T-helper 1 cell treated with Interleukin-12 subunit alpha and Interleukin-12 subunit beta and Interleukin-4 antibody, amounts not matched to agents 30 ng/mL and 1 ng/mL, for 36 hours (primary cell): ENCODE data around the gene AFTPH. TPM values are rescaled to one million over a fixed set of nuclear protein-coding genes. Genes with fewer than 3 reads are reported as not detected.

Experiments used
- intact Hi-C: fragments of 100-400 bp; cut with micrococcal nuclease; formaldehyde crosslinking; loops from one replicate; pipeline ENCODE4 v1.15.1; 2024
- total RNA-seq: library from RNA; stranded (reverse); gene quantifications from 2 replicates; pipeline ENCODE4 v1.2.3, GENCODE V29; 2022

Gene AFTPH
- total RNA-seq, 1 donor from 2014 or later = 39.0 TPM

DNA sequence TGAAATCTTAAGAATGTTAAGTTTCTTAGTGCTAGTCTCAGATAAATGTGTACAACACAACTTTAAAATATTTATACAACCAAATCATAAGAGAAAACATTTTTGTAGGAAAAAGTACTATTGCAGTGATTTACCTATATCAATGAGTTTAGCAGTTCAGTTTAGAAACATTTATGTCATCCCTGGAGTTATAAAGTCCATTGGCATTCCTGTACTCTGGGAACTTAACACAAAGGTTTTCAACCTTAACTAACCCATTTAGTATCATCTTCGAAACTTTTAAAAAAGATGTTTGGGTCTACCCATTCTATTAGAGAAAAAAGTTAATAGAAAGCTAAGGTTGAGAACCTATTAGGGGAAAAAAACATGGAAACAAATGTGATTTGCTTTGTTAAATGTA, 10.9 kb downstream of the AFTPH start:
- intact Hi-C loops = no loop called here

DNA sequence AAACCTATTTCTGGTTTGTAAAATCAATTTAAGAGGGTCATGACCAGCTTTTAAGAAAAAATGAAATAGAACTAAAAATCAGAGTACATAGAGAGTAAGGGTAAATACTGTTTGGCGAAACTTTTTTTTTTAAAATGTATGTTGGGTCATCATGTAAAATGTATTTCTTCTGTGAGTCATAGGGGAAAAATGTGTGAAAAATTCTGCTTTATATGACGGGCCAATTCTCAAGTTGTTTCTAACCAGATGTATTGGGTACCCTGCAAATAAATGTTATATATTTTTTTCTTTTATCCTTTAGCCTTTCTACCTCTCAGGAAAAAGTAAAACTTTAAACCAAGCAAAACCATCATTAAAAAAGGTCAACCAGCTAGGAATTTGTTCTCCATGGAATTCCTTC, 13.9 kb downstream of the AFTPH start:
- intact Hi-C loops = no loop called here

DNA sequence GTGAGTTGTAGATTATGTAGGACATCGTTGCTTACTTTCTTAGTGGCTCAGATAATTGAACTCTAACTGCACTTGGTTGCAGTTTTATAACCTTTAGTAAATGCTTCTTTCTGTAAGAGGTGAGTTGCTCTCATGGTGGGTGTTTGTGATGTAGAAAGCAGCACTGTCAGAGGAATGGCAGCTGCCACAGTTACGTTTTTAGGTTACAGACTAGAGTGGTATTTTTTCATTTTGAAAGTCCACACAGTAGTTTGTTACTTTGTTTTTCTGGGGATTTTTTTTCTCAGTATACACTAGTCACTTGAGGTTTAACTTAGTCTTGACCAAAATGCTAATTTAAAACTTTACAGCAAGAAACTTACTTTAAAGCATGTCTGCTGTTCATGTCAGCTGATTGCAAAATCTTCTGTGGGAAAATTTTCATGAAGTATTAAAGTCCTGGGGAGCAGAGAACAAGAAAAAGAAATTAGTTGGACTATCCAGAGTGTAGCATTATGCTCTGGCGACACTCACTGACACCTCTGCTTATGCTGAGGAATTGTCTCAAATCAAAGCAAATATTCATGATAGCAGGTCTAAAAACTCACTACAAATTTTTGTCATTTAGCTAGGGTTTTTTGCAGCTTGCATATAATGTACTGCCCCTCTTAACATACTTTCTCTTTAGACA, 14.8 kb downstream of the AFTPH start:
- intact Hi-C loops = no loop called here

DNA sequence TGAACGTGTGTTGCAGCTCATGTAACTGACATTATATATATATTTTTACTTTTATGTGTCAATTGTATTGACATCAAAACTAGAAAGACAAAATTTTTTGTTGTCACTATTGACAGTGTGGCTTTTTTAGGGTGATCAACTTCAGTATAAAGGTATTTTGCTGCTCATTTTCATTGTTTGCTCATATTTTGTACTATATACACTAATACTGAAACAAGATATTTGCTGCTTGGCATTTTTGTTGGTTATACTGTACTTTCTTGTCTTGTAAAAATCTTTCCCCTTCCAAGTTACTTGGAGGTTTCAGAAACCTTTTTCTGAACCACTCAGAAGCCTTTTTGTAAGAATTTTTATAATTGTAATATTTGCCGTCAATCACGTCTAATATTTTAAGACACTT, 16.5 kb downstream of the AFTPH start:
- intact Hi-C loops = loop anchor here (5.0 kb wide), 1 partner anchor 37 kb away; no protein-coding TSS in a partner anchor

DNA sequence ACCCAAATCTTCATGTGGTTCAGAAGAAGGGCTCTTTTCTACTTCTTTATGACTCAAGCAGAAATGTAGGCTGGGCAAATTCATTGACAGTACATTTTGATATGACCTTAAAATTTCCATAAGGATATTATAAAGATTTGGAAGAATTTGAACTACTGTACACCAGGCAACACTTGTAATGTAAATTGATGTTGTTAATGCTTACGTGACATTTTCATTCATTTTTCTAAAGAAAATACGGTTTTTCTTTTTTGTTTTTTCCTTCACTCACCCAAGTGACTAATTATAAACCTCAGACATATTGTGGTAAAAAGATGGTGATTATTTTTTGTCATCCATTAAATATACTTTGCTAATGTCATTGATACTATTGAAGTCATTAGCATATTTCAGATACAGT, 17.4 kb downstream of the AFTPH start:
- intact Hi-C loops = loop anchor here (5.0 kb wide), 1 partner anchor 36 kb away; no protein-coding TSS in a partner anchor

DNA sequence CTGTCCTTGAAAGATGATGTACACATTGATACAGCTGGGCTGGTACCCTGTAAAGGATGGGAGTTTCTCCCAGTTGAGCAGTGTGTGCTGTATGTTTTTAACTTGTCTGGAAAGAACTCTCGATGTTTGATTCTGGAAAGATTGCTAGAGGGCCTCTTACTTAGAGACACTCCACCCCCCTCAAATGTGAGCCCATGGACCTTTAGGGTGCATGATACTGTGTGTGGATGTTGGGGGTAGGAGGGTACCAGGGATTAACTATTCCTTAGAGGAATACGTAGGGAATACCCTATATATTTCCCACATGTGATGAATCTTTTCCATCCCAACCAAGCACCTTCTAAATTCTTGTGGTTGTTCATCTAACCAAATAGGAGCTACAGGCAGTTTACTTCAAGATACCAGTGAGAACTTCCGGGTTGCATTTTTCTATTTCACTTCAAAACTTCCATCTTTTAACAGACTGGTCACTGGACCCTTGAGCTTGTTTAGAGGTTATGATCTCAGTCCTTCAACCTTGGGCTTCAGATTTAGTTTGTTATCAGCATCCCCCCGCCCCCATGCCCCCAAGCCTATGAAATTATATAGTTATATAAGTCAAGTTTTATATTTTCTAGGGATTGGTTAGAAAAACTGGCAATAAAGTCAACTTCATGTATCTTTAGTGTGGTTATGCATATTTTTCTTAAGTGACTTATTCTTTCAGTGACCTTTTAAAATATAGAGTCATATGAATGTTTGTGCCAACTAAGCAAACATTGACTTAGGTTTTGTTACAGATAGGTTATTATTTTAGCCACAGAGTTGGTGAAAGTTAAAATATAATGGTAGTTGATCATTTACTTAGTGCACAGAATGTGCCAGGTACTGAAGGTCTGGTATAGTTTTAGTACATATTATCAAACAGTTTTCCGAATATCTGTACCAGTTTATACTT, 18.2 kb downstream of the AFTPH start:
- intact Hi-C loops = loop anchor here (1.0 to 5.0 kb wide), 2 partner anchors 9 to 35 kb away; no protein-coding TSS in a partner anchor

DNA sequence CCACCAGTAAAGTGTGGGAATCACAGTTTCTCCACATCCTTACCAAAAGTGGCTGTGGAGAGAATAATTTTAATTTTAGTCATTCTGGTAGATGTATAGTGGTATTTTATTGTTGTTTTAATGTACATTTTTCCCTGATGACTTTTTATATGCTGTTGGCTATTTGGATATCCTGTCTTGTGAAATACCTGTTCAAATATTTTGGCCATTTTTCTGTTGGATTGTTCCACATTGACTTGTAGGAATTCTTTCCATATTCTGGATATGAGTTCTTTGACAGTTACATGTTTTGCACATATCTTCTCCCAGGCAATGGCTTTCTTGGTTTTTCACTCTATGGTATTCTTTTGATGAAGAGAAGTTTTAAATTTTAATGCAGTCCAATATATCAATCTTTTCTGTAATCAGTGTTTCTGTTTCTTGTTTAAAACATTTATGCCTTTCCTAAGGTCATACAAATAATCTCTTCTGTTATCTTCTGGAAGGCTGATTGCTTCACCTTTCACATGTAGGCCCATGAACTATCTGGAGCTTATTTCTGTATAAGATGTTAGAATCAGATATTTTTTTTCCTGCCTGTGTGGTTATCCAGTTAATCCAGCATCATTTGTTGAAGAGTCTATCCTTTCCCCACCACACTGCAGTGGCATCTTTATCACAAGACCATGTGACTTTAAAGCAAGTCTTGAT, 19.0 kb downstream of the AFTPH start:
- intact Hi-C loops = loop anchor here (5.0 kb wide), 1 partner anchor 34 kb away; no protein-coding TSS in a partner anchor

DNA sequence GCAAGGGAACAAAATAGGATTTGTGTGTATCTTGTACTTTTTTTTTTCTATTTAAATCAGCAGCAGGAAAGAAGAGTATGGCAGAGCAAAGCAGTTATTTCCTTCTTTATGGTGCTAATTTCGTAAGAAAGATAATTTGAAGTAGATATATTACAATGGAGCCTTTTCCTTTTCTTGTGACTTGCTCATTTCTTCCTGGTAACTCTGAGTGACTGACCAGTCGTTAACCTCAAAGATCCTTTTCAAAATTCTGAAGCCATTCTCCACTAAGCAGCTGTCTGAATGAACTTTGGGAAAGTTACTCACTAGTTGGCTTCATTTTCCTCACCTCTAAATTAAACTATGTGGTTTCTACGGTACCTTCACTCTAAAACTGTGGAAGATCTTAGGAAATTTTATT, 24.6 kb downstream of the AFTPH start:
- intact Hi-C loops = no loop called here

DNA sequence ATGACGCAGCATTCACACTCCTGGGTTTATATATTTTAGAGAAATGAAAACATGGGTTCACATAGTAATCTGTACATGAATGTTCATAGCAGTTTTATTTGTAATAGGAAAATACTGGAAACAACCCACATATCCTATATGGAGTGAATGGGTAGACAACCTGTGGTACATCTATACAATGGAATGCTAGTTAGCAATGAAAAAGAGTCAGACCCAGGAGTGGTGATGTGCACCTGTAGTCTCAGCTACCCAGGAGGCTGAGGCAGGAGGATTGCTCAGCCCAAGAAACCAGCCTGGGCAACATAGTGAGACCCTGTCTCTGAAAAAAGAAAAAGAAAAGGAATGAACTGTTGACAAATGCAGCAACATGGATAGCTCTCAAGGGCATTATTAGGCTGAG, 25.9 kb downstream of the AFTPH start:
- intact Hi-C loops = no loop called here

DNA sequence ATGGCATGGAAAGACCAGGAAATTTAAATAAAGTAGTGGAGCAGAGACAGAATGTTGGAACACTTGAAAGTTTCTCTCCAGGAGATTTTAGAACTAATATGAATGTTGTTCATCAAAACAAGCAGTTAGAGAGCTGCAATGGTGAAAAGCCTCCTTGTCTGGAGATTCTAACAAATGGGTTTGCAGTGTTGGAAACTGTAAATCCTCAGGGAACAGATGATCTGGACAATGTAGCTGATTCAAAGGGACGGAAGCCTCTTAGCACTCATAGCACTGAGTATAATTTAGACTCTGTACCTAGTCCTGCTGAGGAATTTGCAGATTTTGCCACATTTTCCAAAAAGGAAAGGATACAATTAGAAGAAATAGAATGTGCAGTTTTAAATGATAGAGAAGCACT, 27.7 kb downstream of the AFTPH start:
- intact Hi-C loops = no loop called here

DNA sequence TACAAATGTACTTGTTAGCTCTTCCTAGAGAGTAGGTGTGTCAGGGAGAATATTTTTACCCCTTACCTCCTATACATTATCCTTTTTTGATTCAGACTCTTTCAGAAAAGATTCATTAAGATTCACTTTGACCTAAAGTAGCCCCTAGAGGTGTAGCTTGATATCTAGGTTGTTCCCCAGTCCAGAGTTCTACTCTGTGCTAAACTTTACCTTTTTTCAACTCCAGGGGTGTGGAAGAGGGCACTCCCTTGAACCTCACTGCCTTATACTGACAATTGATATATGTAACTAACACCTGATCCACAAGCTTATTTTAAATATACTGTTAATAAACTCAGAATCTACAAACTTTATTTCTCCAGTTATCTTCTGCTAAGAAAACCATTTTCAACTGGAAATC, 30.0 kb downstream of the AFTPH start:
- intact Hi-C loops = no loop called here

DNA sequence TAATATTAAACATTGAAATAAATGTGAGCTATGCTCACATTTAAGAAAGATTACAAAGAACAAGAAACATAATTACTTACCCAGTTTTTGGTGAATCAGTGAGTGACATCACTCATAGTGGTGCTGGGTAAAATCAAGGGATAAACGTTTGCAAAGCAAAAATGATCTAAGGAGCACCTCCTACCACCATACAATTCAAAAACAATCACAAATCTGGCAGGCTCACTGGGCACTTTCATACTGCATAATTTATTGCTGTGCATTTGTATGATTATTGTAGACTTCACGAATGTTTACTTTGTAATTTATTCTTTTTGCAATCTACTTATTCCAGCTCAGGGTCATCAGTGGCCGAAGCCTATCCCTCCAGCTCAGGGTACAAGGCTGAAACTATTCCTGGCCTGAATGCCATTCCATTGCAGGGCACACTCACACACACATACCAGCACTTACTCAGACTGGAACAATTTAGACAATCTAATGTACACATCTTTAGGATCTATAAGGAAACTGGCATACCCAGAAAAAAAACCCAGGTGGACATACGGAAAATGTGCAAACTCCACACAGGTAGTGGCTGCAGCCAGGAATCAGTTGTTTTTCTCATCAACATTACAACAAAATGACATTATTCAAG, 34.4 kb downstream of the AFTPH start:
- intact Hi-C loops = no loop called here

DNA sequence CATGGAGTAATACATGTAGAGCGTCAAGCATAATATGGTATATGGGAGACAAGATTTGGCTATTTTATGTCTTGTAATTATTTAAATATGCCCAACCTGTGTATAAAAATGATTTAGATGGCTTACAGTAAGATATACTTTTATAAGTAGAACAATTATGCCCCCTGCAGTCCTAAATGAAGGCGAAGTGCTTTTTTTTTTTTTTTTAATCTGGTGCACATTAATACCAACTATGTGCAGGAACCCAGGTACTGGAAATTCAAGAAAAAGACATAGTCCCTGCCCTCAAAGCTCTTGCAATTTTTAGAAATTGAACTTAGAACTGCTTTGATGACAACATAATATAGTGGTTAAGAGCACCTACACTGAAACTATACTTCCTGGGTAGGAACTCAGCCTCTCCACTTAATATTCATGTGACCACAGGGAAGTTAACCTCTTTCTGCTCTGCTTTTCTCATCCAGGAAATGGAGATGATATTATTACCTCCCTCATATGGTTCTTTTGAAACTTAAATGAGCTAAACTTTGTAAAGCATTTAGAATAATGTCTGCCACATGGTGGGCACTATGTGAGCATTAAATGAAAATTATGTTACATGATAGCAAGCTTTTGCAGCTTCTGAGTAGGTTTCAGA, 38.1 kb downstream of the AFTPH start:
- intact Hi-C loops = loop anchor here (1.0 kb wide), 3 partner anchors 40 to 513 kb away; no protein-coding TSS in a partner anchor

DNA sequence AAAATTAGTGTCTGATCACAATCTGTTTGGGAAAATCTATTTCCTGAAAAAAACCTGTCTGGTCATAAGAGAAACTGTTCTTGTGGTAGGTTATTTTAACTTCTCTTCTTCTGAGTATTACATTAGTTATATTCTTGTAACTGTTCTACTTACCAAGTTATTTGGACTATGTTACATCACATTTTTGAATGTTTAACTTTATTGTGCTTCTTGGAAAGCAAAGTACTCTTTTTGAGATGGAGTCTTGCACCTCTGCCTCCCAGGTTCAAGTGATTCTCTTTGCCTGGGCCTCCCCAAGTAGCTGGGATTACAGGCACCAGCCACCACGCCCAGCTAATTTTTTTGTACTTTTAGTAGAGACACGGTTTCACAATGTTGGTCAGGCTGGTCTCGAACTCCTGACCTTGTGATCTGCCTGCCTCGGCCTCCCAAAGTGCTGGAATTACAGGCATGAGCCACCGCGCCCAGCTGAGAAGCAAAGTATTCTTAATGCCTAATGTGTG, 39.4 kb downstream of the AFTPH start:
- intact Hi-C loops = no loop called here

DNA sequence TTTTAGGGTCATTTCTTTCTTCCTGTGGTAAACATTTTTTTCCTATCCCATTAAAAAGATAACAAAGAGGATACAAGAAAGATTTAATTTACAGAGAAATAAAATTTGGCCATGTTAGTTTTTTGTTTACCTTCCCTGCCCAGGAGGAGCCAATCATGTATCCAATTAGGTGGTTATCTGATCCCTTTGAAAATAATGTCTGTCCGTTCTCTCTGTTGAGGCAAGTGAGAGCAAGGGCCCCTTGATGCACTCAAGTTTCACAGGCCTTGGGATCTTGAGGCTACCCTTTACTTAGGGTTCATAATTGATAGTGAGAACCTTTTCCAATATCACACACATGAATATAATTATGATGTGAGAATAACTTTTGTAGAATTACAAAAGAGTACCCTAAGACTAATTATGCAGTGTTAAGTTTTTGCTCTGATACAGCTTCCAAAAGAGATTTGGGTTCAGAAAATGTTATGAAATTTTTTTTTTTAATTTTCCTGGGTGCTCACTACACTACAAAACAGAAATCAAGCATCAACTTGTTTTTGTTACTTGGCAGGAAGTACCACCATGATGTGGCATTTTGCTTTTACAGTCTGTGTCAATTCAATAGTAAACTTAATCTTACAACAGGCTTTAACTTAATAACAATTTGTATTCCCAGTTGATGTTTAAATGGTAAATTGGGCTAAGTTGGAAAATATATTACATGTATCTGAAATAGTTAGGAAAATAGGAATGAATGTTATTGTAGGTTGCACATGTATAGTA, 42.0 kb downstream of the AFTPH start:
- intact Hi-C loops = no loop called here

DNA sequence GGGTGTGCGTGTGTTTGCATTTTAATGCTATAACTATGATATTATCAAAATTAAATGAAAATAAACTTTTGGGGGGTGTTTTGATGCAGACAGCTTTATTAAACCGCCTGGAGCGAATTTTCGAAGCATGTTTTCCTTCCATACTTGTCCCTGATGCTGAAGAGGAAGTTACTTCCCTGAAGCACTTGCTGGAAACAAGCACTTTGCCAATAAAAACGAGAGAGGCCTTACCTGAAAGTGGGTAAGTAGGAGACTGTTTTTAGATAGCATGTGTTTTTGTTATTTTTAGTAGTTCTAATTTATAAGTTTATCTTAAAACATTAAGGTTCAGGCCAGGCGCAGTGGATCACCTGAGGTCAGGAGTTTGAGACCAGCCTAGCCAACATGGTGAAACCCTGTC, 43.3 kb downstream of the AFTPH start:
- intact Hi-C loops = no loop called here

DNA sequence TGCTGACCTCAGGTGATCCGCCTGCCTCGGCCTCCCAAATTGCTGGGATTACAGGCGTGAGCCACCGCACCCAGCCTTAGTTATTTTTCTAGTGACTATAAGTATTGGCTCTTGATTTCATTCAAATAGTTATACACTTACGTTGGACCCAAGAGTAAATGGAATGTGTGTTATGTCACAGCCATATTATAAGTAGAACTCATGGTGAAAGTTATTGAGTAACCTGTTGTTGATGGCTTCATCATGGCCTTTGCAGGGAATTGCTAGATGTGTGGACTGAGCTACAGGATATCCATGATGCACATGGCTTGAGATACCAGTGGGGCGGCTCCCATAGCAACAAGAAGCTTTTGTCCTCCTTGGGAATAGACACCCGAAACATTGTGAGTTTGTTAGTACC, 44.7 kb downstream of the AFTPH start:
- intact Hi-C loops = no loop called here

DNA sequence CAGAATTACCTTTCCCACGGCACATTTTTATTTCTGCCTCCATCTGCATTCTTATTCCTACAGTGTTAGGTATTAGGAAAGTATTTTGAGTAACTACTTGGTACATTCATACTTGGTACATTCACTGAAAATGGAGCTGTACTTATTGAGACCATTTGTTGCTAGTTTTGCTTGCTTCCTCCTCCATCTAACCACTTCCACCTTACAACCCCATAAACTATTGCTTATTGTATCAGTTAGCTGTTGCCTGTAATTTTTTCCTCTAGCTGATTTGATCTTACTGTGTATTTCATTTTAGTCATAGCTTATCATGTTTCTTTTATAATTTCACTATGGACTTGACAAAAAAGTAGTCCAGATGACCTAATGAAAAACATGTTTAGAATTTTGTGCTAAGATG, 50.7 kb downstream of the AFTPH start:
- intact Hi-C loops = loop anchor here (5.0 kb wide), 1 partner anchor 33 kb away; no protein-coding TSS in a partner anchor

DNA sequence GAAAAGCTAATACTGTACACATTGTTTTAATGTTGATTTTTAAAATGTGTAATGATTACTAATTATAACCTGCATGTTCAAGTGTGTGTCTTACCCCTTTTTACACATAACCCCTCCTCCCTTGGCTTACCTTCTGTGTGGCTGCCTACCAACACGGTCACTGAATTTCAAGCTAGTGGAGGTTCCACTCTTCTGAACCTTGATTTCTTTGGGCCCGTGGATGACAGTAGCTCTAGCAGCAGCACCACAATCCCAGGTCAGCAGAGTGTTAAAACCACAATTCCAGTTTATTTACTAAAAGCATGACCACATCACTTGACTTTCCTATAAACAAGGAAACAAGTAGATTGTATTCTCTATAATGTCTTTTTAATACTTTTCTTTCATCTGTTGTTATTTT, 56.9 kb downstream of the AFTPH start:
- intact Hi-C loops = no loop called here
